IPS-18a (cell line): ENCODE results near the gene ORM2.
"Not testable (repeated sequence)": the region's sequence is repeated elsewhere in the genome, so short reads cannot be mapped to it uniquely, and the experiment has no call there.

Experiments
- H3K27ac ChIP-seq: one replicate; pipeline ENCODE4 v1.5.1; 2013; ENCODE audit warnings: low read length
- H3K27me3 ChIP-seq: one replicate; pipeline ENCODE4 v1.6.1; 2013; ENCODE audit warnings: mild to moderate bottlenecking, low read length; ENCODE audit not compliant: control insufficient read depth, insufficient read depth
- H3K36me3 ChIP-seq: one replicate; pipeline ENCODE4 v1.6.1; 2013; ENCODE audit warnings: low read depth, low read length; ENCODE audit not compliant: control insufficient read depth
- H3K4me1 ChIP-seq: one replicate; pipeline ENCODE4 v1.6.1; 2013; ENCODE audit warnings: low read depth, low read length; ENCODE audit not compliant: control insufficient read depth
- H3K4me3 ChIP-seq: one replicate; pipeline ENCODE4 v1.5.1; 2013; ENCODE audit warnings: low read length
- H3K9ac ChIP-seq: one replicate; pipeline ENCODE4 v1.6.1; 2013; ENCODE audit warnings: mild to moderate bottlenecking, low read length, moderate library complexity
- H3K9me3 ChIP-seq: one replicate; pipeline ENCODE4 v1.6.1; 2013; ENCODE audit warnings: low read depth, low read length; ENCODE audit not compliant: control insufficient read depth

Gene ORM2

GRCh38 chr9:114318416-114318815, 11.3 kb upstream of the ORM2 start:
- Histone ChIP-seq H3K9ac (no peak overlapping the region), H3K4me1 (no peaks in the 10 kb centered on the region), H3K36me3 (no peaks in the 10 kb centered on the region), H3K9me3 (no peaks in the 10 kb centered on the region), H3K27ac (no peak overlapping the region), H3K4me3 (no peak overlapping the region), H3K27me3 (no peaks in the 10 kb centered on the region)

DNA sequence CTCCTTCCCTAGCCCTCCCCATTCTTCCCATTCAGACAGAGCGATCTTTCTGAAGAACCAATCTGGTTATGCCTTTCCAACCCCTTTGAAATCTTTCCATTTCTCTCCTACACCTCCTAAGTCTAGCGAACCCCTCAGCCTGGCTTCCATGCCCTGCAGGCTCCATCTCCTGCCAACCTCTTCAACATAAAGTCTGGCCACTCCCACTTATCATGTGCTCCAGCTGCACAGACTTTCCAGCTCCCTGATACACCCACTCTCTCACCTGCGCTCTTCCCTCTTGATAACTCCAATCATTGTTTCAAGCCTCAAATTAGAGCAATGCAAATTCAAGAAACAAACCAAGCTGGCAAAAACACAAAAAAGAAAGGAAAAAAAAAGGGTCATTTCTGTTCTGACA, 10.5 kb upstream of the ORM2 start:
- H3K27ac ChIP-seq = no peak overlapping the region
- no peaks in the 10 kb centered on the region for H3K36me3 ChIP-seq
- H3K27me3 ChIP-seq = no peaks in the 10 kb centered on the region
- H3K9ac ChIP-seq = no peak overlapping the region
- no peaks in the 10 kb centered on the region for H3K4me1 ChIP-seq
- no peaks in the 10 kb centered on the region for H3K9me3 ChIP-seq
- no peak overlapping the region for H3K4me3 ChIP-seq

GRCh38 chr9:114320710-114321109, 9.0 kb upstream of the ORM2 start:
- not testable (repeated sequence) for H3K4me1 ChIP-seq, H3K4me3 ChIP-seq, H3K9me3 ChIP-seq, H3K27me3 ChIP-seq, H3K36me3 ChIP-seq, H3K27ac ChIP-seq, H3K9ac ChIP-seq

DNA sequence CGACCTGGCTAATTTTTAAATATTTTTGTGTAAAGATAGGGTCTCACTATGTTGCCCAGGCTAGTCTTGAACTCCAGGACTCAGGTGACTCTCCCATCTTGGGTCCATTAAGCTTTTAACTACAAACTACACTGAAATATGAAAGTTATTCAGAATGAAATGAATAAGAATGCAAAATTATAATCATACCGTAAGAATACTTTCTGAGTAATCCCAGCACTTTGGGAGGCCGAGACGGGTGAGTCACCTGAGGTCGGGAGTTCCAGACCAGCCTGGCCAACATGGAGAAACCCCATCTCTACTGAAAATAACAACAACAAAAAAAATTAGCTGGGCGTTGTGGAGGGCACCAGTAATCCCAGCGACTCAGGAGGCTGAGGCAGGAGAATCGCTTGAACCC, 7.9 kb upstream of the ORM2 start:
- no peak overlapping the region for H3K27ac ChIP-seq
- H3K4me3 ChIP-seq = no peak overlapping the region
- H3K36me3 ChIP-seq = no peaks in the 10 kb centered on the region
- no peaks in the 10 kb centered on the region for H3K27me3 ChIP-seq
- H3K9ac ChIP-seq = no peak overlapping the region
- no peaks in the 10 kb centered on the region for H3K4me1 ChIP-seq
- no peaks in the 10 kb centered on the region for H3K9me3 ChIP-seq

- not testable (repeated sequence) for H3K36me3 ChIP-seq, H3K4me3 ChIP-seq, H3K9ac ChIP-seq, H3K4me1 ChIP-seq, H3K27ac ChIP-seq, H3K9me3 ChIP-seq, H3K27me3 ChIP-seq
Measured at GRCh38 chr9:114322160-114322818, 7.4 kb upstream of the ORM2 start.

GRCh38 chr9:114322831-114323531, 6.7 kb upstream of the ORM2 start, which contains the start of gene ORM1:
ORM1 (plus strand) TSS chr9:114323098; CDS start chr9:114323134, 36 bp downstream.
- not testable (repeated sequence) for H3K36me3 ChIP-seq, H3K9me3 ChIP-seq, H3K9ac ChIP-seq, H3K4me3 ChIP-seq, H3K27me3 ChIP-seq, H3K4me1 ChIP-seq, H3K27ac ChIP-seq

GRCh38 chr9:114323849-114324248, 5.8 kb upstream of the ORM2 start:
- H3K9ac ChIP-seq, H3K36me3 ChIP-seq, H3K4me1 ChIP-seq, H3K4me3 ChIP-seq, H3K27ac ChIP-seq, H3K27me3 ChIP-seq, H3K9me3 ChIP-seq: not testable (repeated sequence)

- no peak overlapping the region for H3K27ac ChIP-seq
- H3K27me3 ChIP-seq = no peaks in the 10 kb centered on the region
- H3K9me3 ChIP-seq = no peaks in the 10 kb centered on the region
- H3K4me3 ChIP-seq = no peak overlapping the region
- no peak overlapping the region for H3K9ac ChIP-seq
- no peaks in the 10 kb centered on the region for H3K36me3 ChIP-seq
- H3K4me1 ChIP-seq = no peaks in the 10 kb centered on the region
Measured at GRCh38 chr9:114324492-114324891, 5.2 kb upstream of the ORM2 start.

GRCh38 chr9:114324965-114325364, 4.7 kb upstream of the ORM2 start:
- not testable (repeated sequence) for H3K4me3 ChIP-seq, H3K27ac ChIP-seq, H3K9me3 ChIP-seq, H3K9ac ChIP-seq, H3K27me3 ChIP-seq, H3K4me1 ChIP-seq, H3K36me3 ChIP-seq

DNA sequence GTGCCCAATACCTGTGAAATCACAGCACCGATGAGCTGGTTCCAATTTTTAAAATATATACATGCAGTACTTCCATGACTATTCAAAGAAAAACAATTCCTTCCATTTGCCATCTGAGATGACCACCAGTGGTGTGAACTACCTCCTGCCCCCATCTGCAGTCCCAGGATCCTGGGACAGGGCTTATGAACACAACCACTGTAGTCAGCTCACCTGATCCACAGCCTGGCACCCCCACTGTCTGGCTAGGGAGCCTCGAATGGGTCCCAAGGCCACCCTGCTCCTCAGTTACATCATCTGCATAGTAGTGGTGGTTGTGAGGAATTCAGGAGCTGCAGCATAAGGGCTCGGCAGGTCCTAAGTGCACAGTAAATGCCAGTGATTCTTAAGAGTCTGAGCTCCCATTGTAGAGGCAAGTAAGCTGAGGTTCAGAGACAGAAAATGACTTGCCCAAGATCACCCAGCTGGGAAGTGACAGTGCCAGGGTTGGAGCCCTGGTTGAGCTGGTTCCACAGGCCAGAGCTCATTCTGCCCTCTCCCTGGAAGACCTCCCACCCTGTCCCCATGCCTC, 3.9 kb upstream of the ORM2 start:
- H3K27me3 ChIP-seq, H3K4me3 ChIP-seq, H3K36me3 ChIP-seq, H3K4me1 ChIP-seq, H3K27ac ChIP-seq, H3K9me3 ChIP-seq, H3K9ac ChIP-seq: not testable (repeated sequence)

- H3K9me3 ChIP-seq = no peaks in the 10 kb centered on the region
- H3K27ac ChIP-seq = no peak overlapping the region
- no peaks in the 10 kb centered on the region for H3K36me3 ChIP-seq
- no peaks in the 10 kb centered on the region for H3K4me1 ChIP-seq
- H3K9ac ChIP-seq = no peak overlapping the region
- no peaks in the 10 kb centered on the region for H3K27me3 ChIP-seq
- no peak overlapping the region for H3K4me3 ChIP-seq
Measured at GRCh38 chr9:114327749-114328148, 1.9 kb upstream of the ORM2 start.

DNA sequence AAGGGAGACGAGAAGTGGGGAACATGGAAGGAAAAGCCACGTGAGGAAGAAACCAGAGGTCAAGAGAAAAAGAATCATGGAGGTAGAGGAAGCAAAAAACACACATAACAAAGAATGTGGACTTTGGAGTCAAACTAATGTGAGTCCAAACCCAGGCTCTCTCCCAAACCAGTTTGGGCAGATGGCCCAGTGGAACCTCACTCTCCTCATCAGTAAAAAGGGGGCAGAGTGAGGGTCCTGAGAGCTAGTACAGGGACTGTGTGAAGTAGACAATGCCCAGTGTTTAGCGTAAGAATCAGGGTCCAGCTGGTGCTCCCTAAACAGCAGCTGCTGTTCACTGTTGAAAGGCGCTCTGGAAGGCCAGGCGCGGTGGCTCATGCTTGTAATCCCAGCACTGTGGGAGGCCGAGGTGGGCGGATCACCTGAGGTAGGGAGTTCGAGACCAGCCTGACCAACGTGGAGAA, 1.3 kb upstream of the ORM2 start:
- not testable (repeated sequence) for H3K9me3 ChIP-seq, H3K9ac ChIP-seq, H3K4me3 ChIP-seq, H3K27me3 ChIP-seq, H3K27ac ChIP-seq, H3K36me3 ChIP-seq, H3K4me1 ChIP-seq
